ENCODE data around the gene GATAD2B.

Gene GATAD2B

GRCh38 chr1:153831026-153831425 lies 91.7 kb downstream of the GATAD2B start:
- Histone ChIP-seq H3K9ac (ENCODE audit: low read length in 5 of 5) (no peak overlapping the region), H3K4me1 (ENCODE audit: control insufficient read depth in 5 of 5, insufficient read depth in 5 of 5, low read length in 5 of 5) (no peaks in the 10 kb centered on the region), H3K36me3 (ENCODE audit: control insufficient read depth in 5 of 5, insufficient read depth in 5 of 5, low read length in 5 of 5) (peaks cover 7 to 21% (median 16%) of the 10 kb centered on the region in 5 donors)

GRCh38 chr1:153827168-153827964 lies 95.4 kb downstream of the GATAD2B start:
- Histone ChIP-seq H3K9ac (ENCODE audit: low read length in 5 of 5) (no peak overlapping the region), H3K9me3 (ENCODE audit: control insufficient read depth in 5 of 5, low read length in 5 of 5) (no peaks in the 10 kb centered on the region), H3K4me1 (ENCODE audit: control insufficient read depth in 5 of 5, insufficient read depth in 5 of 5, low read length in 5 of 5) (no peaks in the 10 kb centered on the region)

More at GRCh38 chr1:153831026-153831425, 91.7 kb downstream of the GATAD2B start:
- no peak overlapping the region for H3K27ac ChIP-seq (ENCODE audit: low read depth, low read length)
- no peaks in the 10 kb centered on the region for H3K27me3 ChIP-seq (ENCODE audit: control insufficient read depth in 5 of 5, insufficient read depth in 4 of 5, low read length in 5 of 5)
- H3K4me3 ChIP-seq (ENCODE audit: low read depth in 1 of 5, low read length in 5 of 5): no peak overlapping the region
- no peaks in the 10 kb centered on the region for H3K9me3 ChIP-seq (ENCODE audit: control insufficient read depth in 5 of 5, low read length in 5 of 5)

GRCh38 chr1:153818876-153819275 lies 103.9 kb downstream of the GATAD2B start:
- Histone ChIP-seq H3K36me3 (ENCODE audit: control insufficient read depth in 5 of 5, insufficient read depth in 5 of 5, low read length in 5 of 5) (peaks cover 11 to 45% (median 35%) of the 10 kb centered on the region in 5 donors), H3K9me3 (ENCODE audit: control insufficient read depth in 5 of 5, low read length in 5 of 5) (no peaks in the 10 kb centered on the region), H3K27ac (ENCODE audit: low read depth, low read length) (no peak overlapping the region), H3K4me3 (ENCODE audit: low read depth in 1 of 5, low read length in 5 of 5) (no peak overlapping the region), H3K9ac (ENCODE audit: low read length in 5 of 5) (no peak overlapping the region), H3K27me3 (ENCODE audit: control insufficient read depth in 5 of 5, insufficient read depth in 4 of 5, low read length in 5 of 5) (no peaks in the 10 kb centered on the region), H3K4me1 (ENCODE audit: control insufficient read depth in 5 of 5, insufficient read depth in 5 of 5, low read length in 5 of 5) (peaks cover 0 to 5% (median 4%) of the 10 kb centered on the region in 5 donors)

More at GRCh38 chr1:153827168-153827964, 95.4 kb downstream of the GATAD2B start:
- Histone ChIP-seq H3K27me3 (ENCODE audit: control insufficient read depth in 5 of 5, insufficient read depth in 4 of 5, low read length in 5 of 5) (no peaks in the 10 kb centered on the region), H3K4me3 (ENCODE audit: low read depth in 1 of 5, low read length in 5 of 5) (no peak overlapping the region), H3K27ac (ENCODE audit: low read depth, low read length) (no peak overlapping the region), H3K36me3 (ENCODE audit: control insufficient read depth in 5 of 5, insufficient read depth in 5 of 5, low read length in 5 of 5) (peaks cover 7 to 25% (median 18%) of the 10 kb centered on the region in 5 donors)

- Histone ChIP-seq H3K9me3 (ENCODE audit: control insufficient read depth in 5 of 5, low read length in 5 of 5) (no peaks in the 10 kb centered on the region), H3K9ac (ENCODE audit: low read length in 5 of 5) (no peak overlapping the region), H3K4me3 (ENCODE audit: low read depth in 1 of 5, low read length in 5 of 5) (no peak overlapping the region), H3K27me3 (ENCODE audit: control insufficient read depth in 5 of 5, insufficient read depth in 4 of 5, low read length in 5 of 5) (no peaks in the 10 kb centered on the region), H3K27ac (ENCODE audit: low read depth, low read length) (no peak overlapping the region), H3K4me1 (ENCODE audit: control insufficient read depth in 5 of 5, insufficient read depth in 5 of 5, low read length in 5 of 5) (peaks cover 0 to 5% (median under 1%) of the 10 kb centered on the region in 5 donors), H3K36me3 (ENCODE audit: control insufficient read depth in 5 of 5, insufficient read depth in 5 of 5, low read length in 5 of 5) (peaks cover 23 to 67% (median 59%) of the 10 kb centered on the region in 5 donors)
These were observed 106.4 kb downstream of the GATAD2B start for GRCh38 chr1:153816283-153816889.

GRCh38 chr1:153805886-153806719 lies 116.7 kb downstream of the GATAD2B start:
- Histone ChIP-seq H3K36me3 (ENCODE audit: control insufficient read depth in 5 of 5, insufficient read depth in 5 of 5, low read length in 5 of 5) (peaks cover 3 to 38% (median 29%) of the 10 kb centered on the region in 5 donors), H3K9ac (ENCODE audit: low read length in 5 of 5) (peak overlapping the region in 1 of 5 donors; percentile 43), H3K4me1 (ENCODE audit: control insufficient read depth in 5 of 5, insufficient read depth in 5 of 5, low read length in 5 of 5) (peaks cover 0 to 43% (median 17%) of the 10 kb centered on the region in 5 donors), H3K27ac (ENCODE audit: low read depth, low read length) (peak overlapping the region; percentile 40), H3K4me3 (ENCODE audit: low read depth in 1 of 5, low read length in 5 of 5) (no peak overlapping the region), H3K9me3 (ENCODE audit: control insufficient read depth in 5 of 5, low read length in 5 of 5) (no peaks in the 10 kb centered on the region), H3K27me3 (ENCODE audit: control insufficient read depth in 5 of 5, insufficient read depth in 4 of 5, low read length in 5 of 5) (no peaks in the 10 kb centered on the region)

GRCh38 chr1:153805042-153805745 lies 117.6 kb downstream of the GATAD2B start:
- Histone ChIP-seq H3K4me3 (ENCODE audit: low read depth in 1 of 5, low read length in 5 of 5) (peak overlapping the region in 1 of 5 donors; percentile 13), H3K27ac (ENCODE audit: low read depth, low read length) (peak overlapping the region; percentile 40), H3K27me3 (ENCODE audit: control insufficient read depth in 5 of 5, insufficient read depth in 4 of 5, low read length in 5 of 5) (no peaks in the 10 kb centered on the region), H3K9me3 (ENCODE audit: control insufficient read depth in 5 of 5, low read length in 5 of 5) (no peaks in the 10 kb centered on the region), H3K4me1 (ENCODE audit: control insufficient read depth in 5 of 5, insufficient read depth in 5 of 5, low read length in 5 of 5) (peaks cover 0 to 43% (median 17%) of the 10 kb centered on the region in 5 donors), H3K9ac (ENCODE audit: low read length in 5 of 5) (no peak overlapping the region), H3K36me3 (ENCODE audit: control insufficient read depth in 5 of 5, insufficient read depth in 5 of 5, low read length in 5 of 5) (peaks cover 2 to 32% (median 25%) of the 10 kb centered on the region in 5 donors)

- Histone ChIP-seq H3K4me1 (ENCODE audit: control insufficient read depth in 5 of 5, insufficient read depth in 5 of 5, low read length in 5 of 5) (peaks cover 0 to 43% (median 17%) of the 10 kb centered on the region in 5 donors), H3K36me3 (ENCODE audit: control insufficient read depth in 5 of 5, insufficient read depth in 5 of 5, low read length in 5 of 5) (peaks cover 0 to 27% (median 22%) of the 10 kb centered on the region in 5 donors), H3K27me3 (ENCODE audit: control insufficient read depth in 5 of 5, insufficient read depth in 4 of 5, low read length in 5 of 5) (no peaks in the 10 kb centered on the region), H3K4me3 (ENCODE audit: low read depth in 1 of 5, low read length in 5 of 5) (no peak overlapping the region), H3K9me3 (ENCODE audit: control insufficient read depth in 5 of 5, low read length in 5 of 5) (no peaks in the 10 kb centered on the region), H3K27ac (ENCODE audit: low read depth, low read length) (peak overlapping the region; percentile 41), H3K9ac (ENCODE audit: low read length in 5 of 5) (no peak overlapping the region)
These were observed 118.7 kb downstream of the GATAD2B start for GRCh38 chr1:153804112-153804511.

- Histone ChIP-seq H3K9ac (ENCODE audit: low read length in 5 of 5) (no peak overlapping the region), H3K27me3 (ENCODE audit: control insufficient read depth in 5 of 5, insufficient read depth in 4 of 5, low read length in 5 of 5) (no peaks in the 10 kb centered on the region), H3K4me1 (ENCODE audit: control insufficient read depth in 5 of 5, insufficient read depth in 5 of 5, low read length in 5 of 5) (peaks cover 0 to 43% (median 17%) of the 10 kb centered on the region in 5 donors), H3K27ac (ENCODE audit: low read depth, low read length) (peak overlapping the region; percentile 41), H3K9me3 (ENCODE audit: control insufficient read depth in 5 of 5, low read length in 5 of 5) (no peaks in the 10 kb centered on the region), H3K36me3 (ENCODE audit: control insufficient read depth in 5 of 5, insufficient read depth in 5 of 5, low read length in 5 of 5) (peaks cover 0 to 23% (median 17%) of the 10 kb centered on the region in 5 donors), H3K4me3 (ENCODE audit: low read depth in 1 of 5, low read length in 5 of 5) (no peak overlapping the region)
These were observed 119.2 kb downstream of the GATAD2B start for GRCh38 chr1:153803470-153804056.
